AG08395 (cell line): ENCODE results near the gene RPTN.
"Not testable (repeated sequence)": the region's sequence is repeated elsewhere in the genome, so short reads cannot be mapped to it uniquely, and the experiment has no call there.

ENCODE experiments used
- DNase-seq: peaks from one replicate; pipeline ENCODE4 v3.0.0; 2012; ENCODE audit warnings: mixed read lengths, low spot score

Gene RPTN

DNA sequence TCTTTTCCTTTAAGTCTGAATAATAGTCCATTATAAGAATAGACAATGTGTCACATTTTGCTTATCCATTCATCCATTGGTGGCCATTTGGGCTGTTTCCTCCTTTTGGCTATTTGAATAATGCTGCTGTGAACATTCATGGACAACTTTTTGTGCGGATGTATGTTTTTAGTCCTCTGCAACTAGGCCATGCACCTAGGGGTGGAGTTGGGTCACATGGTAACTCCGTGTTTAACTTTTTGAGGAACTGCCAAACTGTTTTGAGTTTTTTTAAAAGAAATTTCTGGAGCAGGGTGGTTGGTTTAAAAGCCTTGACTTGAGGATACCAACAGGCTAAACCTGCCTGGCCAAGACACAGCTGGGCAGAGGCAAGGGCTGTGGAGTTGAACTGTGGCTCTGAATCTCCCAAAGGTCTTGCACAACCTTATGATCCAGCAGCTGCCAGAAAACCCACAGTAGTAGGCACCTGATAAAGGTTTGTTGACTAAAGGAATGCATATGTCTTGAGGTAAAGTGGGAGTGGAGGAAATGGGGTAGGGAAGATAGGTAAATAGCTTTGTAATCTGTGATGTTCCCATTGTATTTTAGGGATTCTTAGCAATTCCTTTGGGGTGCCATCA is 5.6 kb upstream of the RPTN start:
- no peak for DNase-seq

DNA sequence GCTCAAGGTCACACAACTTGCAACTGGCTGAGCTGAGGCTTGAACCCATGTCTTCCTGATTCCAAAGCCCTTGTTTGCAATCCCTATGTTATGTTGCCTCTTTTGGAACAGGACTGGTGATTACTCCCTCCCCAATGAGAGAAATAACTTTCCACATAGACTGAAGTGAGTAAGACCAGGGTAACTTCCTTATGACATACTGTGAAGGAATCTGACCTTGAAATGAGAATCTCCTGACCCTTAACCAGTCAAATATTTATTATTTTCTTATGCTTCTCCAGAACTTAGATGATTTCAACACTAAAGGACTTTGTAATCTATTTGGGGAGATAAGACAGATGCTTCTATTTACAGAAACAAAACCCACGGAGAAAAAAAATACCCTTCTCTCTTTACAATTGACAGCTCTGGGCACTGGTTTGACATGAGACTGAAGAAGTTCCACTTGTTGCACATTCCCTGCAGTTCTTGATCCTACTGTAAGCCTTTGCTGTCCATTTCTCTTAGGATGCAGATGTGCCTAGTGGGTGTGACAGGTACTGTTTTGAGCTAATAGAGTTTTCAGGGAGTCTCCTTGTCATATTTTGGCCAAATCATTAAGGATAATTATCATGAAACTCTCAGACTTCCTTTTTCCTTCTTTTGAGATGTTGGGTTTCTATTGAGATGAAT is 3.9 kb upstream of the RPTN start:
- DNase-seq, result peak; percentile 95

DNA sequence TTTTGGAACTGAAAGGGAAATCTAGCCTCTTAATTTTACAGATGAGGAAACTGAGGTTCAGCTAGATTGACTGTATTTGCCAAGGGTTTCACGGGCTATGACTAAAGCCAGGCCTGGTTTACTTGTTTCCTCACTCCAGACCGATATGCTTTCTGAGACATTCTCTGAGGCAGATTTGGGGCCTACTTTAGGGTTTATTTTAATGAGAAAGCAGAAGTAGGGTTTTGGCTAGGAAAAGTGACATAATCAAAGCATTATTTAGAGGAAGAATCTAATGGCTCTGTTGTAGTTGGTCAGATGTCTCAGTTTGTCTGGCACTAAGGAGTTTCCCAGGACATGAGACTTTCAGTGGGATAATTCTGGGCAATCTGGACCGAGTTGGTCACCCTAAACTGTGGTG is 1.5 kb upstream of the RPTN start:
- no peak for DNase-seq

DNA sequence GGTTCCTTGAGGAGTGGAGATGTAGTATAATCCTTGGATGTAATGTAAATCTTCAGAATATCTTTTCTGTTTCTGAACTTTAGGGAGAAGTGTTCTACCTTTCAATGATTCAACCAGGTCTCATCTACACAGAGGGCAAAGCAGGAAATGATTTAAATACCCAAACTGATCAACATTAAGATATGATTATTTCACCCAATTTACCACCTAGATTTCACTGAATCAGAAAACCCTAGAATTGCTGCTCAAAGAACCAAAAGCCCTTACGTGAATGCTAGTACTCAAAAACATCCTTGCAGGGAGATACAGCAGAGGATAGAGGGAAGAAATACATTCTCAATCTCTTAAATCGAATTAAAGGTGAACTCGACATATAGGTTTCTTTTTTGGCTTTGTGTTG is 5.0 kb downstream of the RPTN start:
- DNase-seq, result no peak

DNA sequence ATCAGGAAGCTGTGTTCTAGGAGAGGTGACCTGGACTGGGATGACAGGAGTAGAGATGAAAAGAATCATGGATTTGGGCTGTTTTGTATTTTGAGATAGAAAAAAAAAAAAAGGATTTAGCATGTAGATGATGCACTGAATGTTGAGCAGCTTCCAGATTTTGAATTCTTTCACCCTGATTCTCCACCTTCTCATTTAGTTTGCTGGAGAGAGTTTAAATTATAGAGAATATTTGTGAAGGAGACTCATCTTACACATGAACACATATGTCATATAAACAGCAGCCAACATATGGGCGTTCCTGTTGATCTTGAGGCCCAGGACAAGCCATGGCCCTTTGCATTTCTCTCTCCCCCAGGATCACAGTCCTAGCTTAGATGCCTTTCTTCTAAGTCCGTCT is 7.4 kb downstream of the RPTN start:
- DNase-seq, result peak; percentile 25

DNA sequence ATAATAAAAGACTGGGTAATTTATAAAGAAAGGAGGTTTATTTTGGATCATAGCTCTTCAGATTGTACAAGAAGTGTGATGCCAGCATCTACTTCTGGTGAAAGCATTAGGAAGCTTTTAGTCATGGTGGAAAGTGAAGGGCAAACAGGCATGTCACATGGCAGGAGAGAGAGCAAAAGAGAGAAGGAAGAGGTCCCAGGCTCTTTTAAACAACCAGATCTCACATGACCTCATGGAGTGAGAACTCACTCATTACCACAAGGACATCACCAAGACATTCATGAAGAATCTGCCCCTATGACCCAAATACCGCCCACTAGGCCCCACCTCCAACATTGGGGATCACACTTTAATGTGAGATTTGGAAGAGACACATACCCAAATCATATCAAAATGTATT is 10.0 kb downstream of the RPTN start:
- no peak for DNase-seq

DNA sequence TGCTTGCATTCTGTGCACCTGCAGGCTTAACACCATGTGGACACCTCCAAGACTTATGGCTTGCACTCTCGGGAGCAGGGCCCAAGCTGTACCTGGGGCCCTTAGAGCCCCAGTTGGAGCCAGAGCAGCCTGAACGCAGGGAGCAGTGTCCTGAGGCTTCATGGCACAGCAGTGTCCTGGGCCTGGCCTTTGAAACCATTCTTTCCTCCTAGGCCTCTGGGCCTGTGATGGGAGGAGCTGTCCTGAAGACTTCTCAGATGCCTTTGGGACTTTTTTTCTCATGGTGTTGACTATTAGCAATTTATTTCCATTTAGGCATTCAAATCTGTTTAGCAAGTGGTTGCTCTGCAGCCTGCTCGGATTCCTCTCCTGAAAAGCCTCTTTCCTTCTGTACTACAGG is 11.0 kb downstream of the RPTN start:
- DNase-seq, result no peak

DNA sequence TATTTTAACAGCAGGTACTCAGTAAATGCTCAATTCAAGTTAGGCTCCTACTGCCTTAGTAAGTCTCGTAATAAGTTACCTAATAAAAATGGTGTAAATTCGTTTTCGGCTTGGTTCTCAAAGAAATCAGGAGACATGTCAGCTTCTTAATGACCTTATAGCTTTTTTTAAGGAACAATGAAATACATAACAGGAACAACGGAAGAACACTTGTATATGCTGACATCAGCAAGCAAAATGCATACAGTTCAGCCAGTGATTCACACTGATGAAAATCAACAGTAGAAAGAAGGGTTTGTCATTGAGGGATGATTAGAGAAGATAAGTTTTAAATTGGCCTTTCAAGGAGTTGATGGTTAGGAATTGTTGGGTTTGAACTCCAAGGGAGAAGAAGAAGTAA is 13.3 kb downstream of the RPTN start:
- DNase-seq, result no peak

DNA sequence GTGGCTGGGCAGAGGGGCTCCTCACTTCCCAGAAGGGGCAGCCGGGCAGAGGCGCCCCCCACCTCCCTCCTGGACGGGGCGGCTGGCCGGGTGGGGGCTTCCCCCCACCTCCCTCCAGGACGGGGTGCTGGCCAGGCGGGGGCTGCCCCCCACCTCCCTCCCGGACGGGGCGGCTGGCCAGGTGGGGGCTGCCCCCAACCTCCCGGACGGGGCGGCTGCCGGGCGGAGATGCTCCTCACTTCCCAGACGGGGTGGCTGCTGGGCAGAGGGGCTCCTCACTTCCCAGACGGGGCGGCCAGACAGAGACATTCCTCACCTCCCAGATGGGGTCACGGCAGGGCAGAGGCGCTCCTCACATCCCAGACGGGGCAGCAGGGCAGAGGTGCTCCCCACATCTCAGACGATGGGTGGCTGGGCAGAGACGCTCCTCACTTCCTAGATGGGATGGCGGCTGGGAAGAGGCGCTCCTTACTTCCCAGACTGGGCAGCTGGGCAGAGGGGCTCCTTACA is 14.3 kb downstream of the RPTN start:
- not testable (repeated sequence) for DNase-seq

DNA sequence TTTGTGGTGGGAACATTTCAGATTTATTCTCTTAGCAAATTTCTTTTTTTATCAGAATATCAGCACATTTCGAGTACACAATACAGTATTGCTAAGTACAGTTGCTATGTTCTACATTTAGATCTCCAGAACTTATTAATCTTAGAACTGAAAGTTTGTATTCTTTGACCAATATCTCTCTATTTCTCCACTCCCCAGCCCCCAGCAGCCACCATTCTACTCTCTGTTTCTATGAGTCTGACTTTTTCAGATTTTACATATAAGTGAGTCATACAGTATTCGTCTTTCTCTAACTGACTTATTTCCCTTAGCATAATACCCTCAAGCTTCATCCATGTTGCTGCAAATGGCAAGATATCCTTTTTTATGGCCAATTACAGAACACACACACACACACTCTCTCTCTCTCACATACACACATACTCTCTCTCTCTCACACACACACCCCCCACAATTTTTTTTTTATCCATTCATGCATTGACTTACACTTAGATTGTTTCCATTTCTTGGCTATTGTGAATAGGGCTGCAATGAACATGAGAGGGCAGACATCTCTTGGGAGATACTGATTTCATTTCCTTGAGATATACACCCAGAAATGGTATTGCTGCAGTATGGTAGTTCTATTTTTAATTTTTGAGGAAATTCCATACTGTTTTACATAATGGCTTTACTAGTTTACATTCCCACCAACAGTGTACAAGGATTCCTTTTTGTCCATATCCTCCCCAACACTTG is 15.7 kb downstream of the RPTN start:
- no peak for DNase-seq

DNA sequence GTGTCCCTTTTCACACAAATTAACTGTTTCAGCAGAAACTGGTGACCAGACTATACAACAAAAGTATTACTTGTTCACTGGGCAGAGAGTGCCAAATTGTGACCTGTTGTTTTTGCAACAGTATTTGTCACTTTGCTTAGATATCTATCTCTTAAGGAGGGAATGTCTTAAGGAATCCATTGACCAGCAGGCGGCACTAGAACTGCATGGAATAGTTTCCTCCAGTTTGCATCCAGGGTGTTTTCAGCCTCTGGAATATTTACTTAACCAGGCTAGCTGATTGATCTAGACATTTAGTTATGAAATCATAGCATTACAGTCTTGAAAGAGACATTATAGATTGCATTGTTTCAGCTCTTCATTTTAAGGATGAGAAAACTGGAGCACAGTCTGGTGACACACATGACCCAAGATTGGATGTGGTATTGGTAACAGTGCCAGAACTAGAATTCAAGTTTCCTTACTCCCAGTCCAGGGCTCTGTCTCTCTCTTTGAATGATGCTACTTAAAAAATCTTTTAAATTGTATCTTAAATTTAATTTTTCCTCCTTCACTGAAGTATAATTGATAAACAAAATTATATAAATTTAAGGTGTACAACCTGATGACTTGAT is 16.9 kb downstream of the RPTN start:
- DNase-seq, result peak; percentile 68

DNA sequence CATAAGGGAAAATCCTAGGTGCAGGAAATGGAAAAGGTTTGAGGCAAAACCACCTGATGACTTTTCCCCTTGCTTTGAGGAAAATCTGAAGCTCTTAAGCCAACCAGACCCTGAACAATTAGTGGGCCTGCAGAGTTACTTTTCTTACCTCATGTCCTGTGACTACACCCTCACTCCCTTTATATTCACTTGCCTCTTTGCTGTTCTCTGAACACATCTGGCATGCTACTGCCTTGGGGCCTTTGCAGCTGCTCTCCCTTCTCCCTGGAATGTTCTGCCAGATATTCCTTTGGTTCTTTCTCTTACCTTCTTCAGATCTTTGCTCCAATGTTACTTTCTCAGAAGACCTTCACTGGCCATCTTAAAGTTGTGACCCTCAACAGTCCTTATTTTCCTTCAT is 21.8 kb downstream of the RPTN start:
- no peak for DNase-seq

DNA sequence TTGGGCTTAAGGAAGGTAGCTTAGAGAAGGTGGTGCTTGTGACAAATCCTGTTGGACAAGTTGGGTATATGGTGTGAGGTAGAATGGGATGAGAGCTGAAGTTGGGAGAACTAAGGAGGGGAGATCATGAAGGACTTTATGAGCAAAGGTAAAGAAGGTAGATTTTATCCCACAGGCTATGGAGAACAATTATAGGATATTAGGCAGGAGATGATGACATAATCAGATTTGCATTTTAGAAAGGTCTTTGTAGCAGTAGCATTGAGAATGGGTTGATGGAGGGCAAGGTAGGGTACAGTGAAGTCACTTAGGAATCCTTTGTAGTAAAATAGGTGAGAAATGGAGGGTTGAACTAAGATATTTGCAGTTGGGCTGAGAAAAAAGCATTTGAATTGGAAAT is 28.8 kb downstream of the RPTN start:
- no peak for DNase-seq

DNA sequence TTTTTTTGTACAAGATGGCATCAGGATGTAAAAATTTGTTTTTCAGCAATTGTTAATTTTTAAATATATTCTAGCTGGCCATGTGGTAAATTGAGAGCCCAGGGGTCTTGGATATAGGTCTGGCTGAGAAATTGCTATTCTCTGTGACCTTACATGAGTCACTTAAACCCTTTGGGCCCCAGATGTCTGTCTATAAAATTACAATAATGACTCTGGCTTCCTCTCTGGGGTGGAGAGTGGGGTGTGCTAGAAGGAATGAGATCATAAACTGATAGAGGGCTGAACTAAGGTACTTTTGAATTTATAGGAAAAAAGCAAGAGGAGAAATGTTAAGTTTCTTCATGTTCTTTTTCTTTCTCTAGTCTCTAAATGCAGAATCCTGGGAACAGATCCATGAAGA is 31.4 kb downstream of the RPTN start:
- no peak for DNase-seq

DNA sequence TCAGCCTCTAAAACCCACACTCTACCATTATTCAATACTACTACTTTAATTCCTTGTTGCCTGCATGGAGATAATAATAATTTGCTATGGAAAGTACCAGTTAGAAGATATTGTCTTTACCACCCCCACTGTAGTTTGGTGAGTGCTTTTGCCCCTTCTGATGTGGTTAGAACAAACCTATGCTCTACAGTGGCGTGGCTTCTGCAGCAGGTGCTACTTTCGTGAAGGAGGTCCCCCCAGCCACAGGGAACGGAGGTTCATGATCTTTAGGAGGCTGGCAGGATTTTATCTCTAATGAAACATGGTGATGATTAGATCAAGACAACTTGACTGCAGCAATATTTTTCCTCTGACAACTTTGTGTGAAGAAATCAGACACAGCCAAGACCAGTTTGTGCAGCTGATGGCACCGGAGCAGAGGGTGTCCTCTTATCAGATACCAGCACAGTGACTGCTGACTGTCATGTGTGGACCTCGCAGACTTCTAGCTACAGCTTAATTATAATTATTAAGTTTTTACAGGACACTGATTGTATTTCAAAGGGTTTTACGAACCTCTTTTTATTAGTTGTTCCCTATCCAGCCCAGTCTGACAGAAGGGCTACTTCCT is 33.1 kb downstream of the RPTN start:
- DNase-seq, result no peak

DNA sequence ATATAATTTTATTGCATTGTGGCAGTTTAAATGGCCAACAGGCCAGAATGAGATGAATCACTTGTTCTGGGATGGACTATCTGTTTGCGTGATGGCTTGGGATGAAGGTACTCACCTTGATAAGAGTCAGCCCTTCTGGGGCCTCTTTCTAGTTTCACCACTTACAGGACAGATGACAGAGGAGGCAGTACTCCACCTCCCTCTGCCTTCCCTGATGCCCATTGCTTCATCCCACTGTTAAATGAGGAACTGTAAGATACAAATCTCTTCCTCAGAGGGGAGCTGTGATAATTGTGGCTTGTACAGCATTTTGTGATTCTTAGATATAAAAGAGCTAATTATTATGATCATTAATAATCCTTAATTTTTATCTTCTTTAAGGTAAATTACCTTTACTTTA is 40.1 kb downstream of the RPTN start:
- DNase-seq, result no peak

DNA sequence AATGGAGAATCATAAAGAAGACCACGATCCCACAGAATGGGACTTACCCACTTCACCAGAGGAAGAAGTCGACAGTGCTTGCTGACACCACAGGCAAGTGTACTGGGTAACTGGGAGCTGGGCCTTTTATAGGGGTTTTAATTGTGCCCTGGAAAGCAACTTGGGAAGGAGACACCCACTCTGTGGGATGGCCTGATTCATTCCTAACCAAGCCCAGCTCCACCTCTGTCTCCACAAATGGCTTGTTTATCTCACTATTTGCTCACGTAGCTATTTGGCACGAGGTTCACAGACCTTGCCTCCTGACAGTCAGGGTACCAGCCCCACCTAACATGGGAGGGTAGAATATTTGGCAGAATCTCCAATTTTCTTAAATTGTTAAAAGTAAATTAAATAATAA is 43.7 kb downstream of the RPTN start, which contains the start of gene TCHH:
Gene TCHH (minus strand): TSS at position 101 of the 400 bp plus-strand sequence. CDS start 1,364 bp downstream, outside the sequence.
- no peak for DNase-seq

DNA sequence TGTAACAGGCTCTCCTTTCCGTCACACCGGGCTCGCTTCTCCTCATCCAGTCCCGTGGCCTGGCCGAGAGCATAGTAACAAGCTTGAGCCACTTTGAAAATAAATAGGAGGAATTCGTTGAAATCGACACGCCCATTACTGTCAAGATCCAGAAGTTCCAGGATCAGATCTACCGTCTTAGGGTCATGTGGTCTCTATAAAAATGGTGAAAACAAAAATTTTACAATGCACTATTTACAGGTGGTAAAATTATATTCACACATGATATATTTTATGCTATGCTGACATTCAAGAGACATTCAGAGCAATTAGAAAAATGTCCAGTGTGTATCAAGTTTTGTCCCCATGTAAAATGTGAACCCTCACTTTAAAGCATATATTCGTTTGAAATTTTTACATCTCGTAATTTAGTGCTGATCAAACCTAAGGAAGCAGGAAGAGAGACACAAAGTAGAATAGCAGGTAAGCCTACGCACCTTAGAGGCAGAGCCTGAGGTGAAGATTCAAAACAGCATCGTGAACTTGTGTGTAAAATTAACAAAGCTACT is 46.1 kb downstream of the RPTN start:
- DNase-seq, result no peak

DNA sequence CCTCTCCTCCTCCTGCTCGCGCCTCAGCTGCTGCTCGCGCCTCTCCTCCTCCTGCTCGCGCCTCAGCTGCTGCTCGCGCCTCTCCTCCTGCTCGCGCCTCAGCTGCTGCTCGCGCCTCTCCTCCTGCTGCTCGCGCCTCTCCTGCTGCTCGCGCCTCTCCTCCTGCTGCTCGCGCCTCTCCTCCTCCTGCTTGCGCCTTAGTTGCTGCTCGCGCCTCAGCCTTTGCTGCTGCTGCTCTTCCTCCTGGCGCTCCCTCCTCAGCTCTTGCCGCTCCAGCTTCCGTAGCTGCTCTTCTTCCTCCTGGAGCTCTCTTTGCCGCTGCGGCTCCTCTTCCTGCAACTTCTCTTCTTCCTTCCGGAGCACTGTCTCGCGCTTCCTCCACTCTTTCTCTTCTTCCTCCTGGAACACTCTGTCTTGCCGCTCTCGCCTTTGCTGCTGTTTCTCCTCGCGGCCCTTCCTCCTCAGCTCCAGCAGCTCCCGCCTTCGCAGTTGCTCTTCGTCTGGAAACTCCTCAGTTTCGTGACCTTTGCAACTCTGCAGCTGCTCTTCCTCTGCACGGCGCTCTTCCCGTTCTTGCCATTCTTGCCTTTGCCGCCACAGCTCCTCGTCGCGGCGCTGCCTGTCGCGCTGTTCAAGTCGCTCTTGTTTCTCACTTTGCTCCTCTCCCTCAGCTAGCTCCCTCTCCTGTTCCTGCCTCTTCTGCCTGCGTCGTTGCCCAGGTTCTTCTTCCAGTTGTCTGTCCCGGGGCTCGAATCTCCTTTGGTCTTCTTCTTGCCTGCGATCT is 46.7 kb downstream of the RPTN start:
- no peak for DNase-seq

DNA sequence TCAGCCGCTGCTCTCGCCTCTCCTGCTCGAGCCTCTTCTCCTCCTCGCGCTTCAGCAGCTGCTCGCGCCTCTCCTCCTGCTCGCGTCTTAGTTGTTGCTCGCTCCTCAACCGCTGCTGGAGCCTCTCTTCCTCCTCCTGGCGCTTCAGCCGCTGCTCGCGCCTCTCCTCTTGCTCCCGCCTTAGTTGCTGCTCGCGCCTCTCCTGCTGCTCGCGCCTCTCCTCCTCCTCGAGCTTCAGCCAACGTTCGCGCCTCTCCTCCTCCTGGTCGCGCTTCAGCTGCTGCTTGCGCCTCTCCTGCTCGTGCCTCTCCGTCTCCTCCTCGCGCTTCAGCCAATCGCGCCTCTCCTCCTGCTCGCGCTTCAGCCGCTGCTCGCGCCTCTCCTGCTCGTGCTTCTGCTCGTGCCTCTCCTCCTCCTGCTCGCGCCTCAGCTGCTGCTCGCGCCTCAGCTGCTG is 47.5 kb downstream of the RPTN start:
- DNase-seq, result no peak
